Measurements from ENCODE around the gene DNHD1. TPM values are rescaled to one million over a fixed set of nuclear protein-coding genes. Genes with fewer than 3 reads are reported as not detected.

Gene DNHD1
- total RNA-seq, 2 donors from 2014 or later = 11.5 to 31.4 TPM

- Histone ChIP-seq H3K4me1 (replicated peaks) (no peaks in the 10 kb centered on the region), H3K36me3 (no peaks in the 10 kb centered on the region), H3K4me3 (peak overlapping the region; percentile 47 to 62), H3K9me3 (no peaks in the 10 kb centered on the region), H3K27ac (peak overlapping the region; percentile 77 to 84), H3K27me3 (replicated peaks; ENCODE audit: insufficient read depth) (no peaks in the 10 kb centered on the region)
- intact Hi-C loops (cut with DNase I) = no loop called here
- TF ChIP-seq POLR2A (IDR thresholded peaks at IDR 0.05) (no peak), CTCF (IDR thresholded peaks at IDR 0.05) (no peak), POLR2AphosphoS5 (IDR thresholded peaks at IDR 0.05) (no peak)
- peak; percentile 24 for DNase-seq (ENCODE audit: low spot score)
- WGBS = 13% methylated on average over 15 of the region's 15 CpGs
Measured at GRCh38 chr11:6618117-6619003, 121.3 kb downstream of the DNHD1 start.

- DNase-seq (ENCODE audit: low spot score) = peak; percentile 96
Measured at GRCh38 chr11:6619004-6619745, 122.1 kb downstream of the DNHD1 start, which contains the start of gene TPP1. Gene TPP1, minus strand, starts transcription at chr11:6619422. Its CDS starts 22 bp downstream, at chr11:6619400.

GRCh38 chr11:6620636-6621035, 123.6 kb downstream of the DNHD1 start:
- intact Hi-C loops (cut with DNase I) = no loop called here
- H3K4me3 ChIP-seq = no peak overlapping the region

More at GRCh38 chr11:6619004-6619745, 122.1 kb downstream of the DNHD1 start, which contains the start of gene TPP1:
- Histone ChIP-seq H3K4me1 (replicated peaks) (no peaks in the 10 kb centered on the region), H3K4me3 (peak within 1 kb of the TSS; percentile 47 to 62), H3K27me3 (replicated peaks; ENCODE audit: insufficient read depth) (no peaks in the 10 kb centered on the region), H3K9me3 (no peaks in the 10 kb centered on the region), H3K36me3 (no peaks in the 10 kb centered on the region), H3K27ac (peak within 1 kb of the TSS; percentile 77 to 84)
- WGBS = 0% methylated on average over 16 of the region's 16 CpGs
- intact Hi-C loops (cut with DNase I) = no loop called here
- TF ChIP-seq POLR2A (IDR thresholded peaks at IDR 0.05) (peak; percentile 90), POLR2AphosphoS5 (IDR thresholded peaks at IDR 0.05) (peak; percentile 99), CTCF (IDR thresholded peaks at IDR 0.05) (peak in 1 of 4 experiments; percentile 13)

More at GRCh38 chr11:6620636-6621035, 123.6 kb downstream of the DNHD1 start:
- Histone ChIP-seq H3K4me1 (replicated peaks) (no peaks in the 10 kb centered on the region), H3K36me3 (no peaks in the 10 kb centered on the region), H3K27me3 (replicated peaks; ENCODE audit: insufficient read depth) (no peaks in the 10 kb centered on the region), H3K27ac (no peak overlapping the region), H3K9me3 (no peaks in the 10 kb centered on the region)
- WGBS = 82% methylated on average over 1 of the region's 1 CpG
- TF ChIP-seq POLR2A (IDR thresholded peaks at IDR 0.05) (no peak), POLR2AphosphoS5 (IDR thresholded peaks at IDR 0.05) (no peak), CTCF (IDR thresholded peaks at IDR 0.05) (no peak)
- DNase-seq (ENCODE audit: low spot score) = no peak

Other genes starting within 250 kb of the DNHD1 start
- not detected for gene CCKBR, start 237.4 kb upstream of the DNHD1 start, total RNA-seq
- gene CAVIN3, start 176.8 kb upstream of the DNHD1 start, total RNA-seq = 10 to 100 TPM; 46.1 to 92.4 TPM
- gene SMPD1, start 106.8 kb upstream of the DNHD1 start, total RNA-seq = 10 to 100 TPM; 51.7 to 59.2 TPM
- 10 to 100 TPM; 35.4 to 65.5 TPM for gene APBB1, start 78.2 kb upstream of the DNHD1 start, total RNA-seq
- 1 to 10 TPM; 1.2 to 4.7 TPM for gene HPX, start 56.3 kb upstream of the DNHD1 start, total RNA-seq
- 10 to 100 TPM; 20.3 to 23.7 TPM for gene TRIM3, start 23.3 kb upstream of the DNHD1 start, total RNA-seq
- gene ARFIP2, start 15.9 kb upstream of the DNHD1 start, total RNA-seq = 100 to 1,000 TPM in 1 of 2 donors, 10 to 100 TPM in 1; 87.3 to 110 TPM
- gene TIMM10B, start 15.8 kb upstream of the DNHD1 start, total RNA-seq = 10 to 100 TPM; 29.4 to 35.6 TPM
- gene RRP8, start 106.3 kb downstream of the DNHD1 start, total RNA-seq = 10 to 100 TPM; 16.4 to 16.6 TPM
- gene ILK, start 106.5 kb downstream of the DNHD1 start, total RNA-seq = 100 to 1,000 TPM; 172 to 195 TPM
- gene TAF10, start 114.9 kb downstream of the DNHD1 start, total RNA-seq = 100 to 1,000 TPM; 130 to 193 TPM
- 100 to 1,000 TPM in 1 of 2 donors, 10 to 100 TPM in 1; 94.6 to 147 TPM for gene TPP1, start 122.1 kb downstream of the DNHD1 start, total RNA-seq
- 10 to 100 TPM; 11.2 to 17.4 TPM for gene DCHS1, start 158.5 kb downstream of the DNHD1 start, total RNA-seq
- 10 to 100 TPM; 18.3 to 44.6 TPM for gene MRPL17, start 186.1 kb downstream of the DNHD1 start, total RNA-seq

Measured in prostate gland (tissue), 2 donors.